ENCODE results near the gene CLTCL1. TPM values are rescaled to one million over a fixed set of nuclear protein-coding genes. Genes with fewer than 3 reads are reported as not detected.

CLTCL1 gene
- total and polyA plus RNA-seq, 9 of the 15 experiments (the other 6 are each of a cell fraction or from before 2014, with no cell fraction given) = 1.1 to 11.7 (median 5.0) TPM

DNA sequence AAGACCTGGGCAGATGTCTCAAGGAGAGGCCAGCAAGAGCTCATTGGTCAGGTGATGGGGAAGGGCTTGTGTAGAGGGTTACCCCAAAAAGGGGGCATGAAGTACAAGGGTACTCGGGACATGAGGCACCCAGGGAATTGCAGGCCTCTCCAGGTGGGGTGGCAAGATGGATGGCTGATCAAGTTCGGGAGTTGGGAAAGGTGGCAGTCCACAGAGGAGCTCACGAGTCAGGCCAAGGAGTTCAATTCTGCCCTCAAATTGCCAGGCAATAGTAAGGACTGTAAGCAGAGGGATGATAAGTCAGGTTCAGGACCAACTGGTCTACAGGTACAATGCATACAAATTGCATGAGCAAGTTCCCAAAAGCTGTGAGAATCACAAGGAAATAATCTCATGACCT lies 70.7 kb downstream of the CLTCL1 start:
- CTCF ChIA-PET (ENCODE audit: low intra/inter-chr PET ratio) = no interaction called here
- no peak for FAIRE-seq

More for the DNA sequence above, 70.7 kb downstream of the CLTCL1 start:
- Histone ChIP-seq H3K4me3 (no peak overlapping the region), H3K9me1 (ENCODE audit: control insufficient read depth, insufficient read depth, low read length) (peaks cover 5% of the 10 kb centered on the region), H3K36me3 (ENCODE audit: control insufficient read depth, insufficient read depth, low read length) (no peaks in the 10 kb centered on the region), H3K9me3 (replicated peaks; ENCODE audit: control insufficient read depth, insufficient read depth, low read depth, low read length) (no peaks in the 10 kb centered on the region), H3K4me1 (replicated peaks in 1 of 2; ENCODE audit: control insufficient read depth in 2 of 2, insufficient read depth in 2 of 2, low read length in 2 of 2) (peaks cover 9 to 13% of the 10 kb centered on the region in 2 experiments), H3K4me2 (ENCODE audit: insufficient read depth, low read length) (no peak overlapping the region), H3K9ac (ENCODE audit: insufficient read depth in 1 of 2, low read depth in 2 of 2, low read length in 2 of 2) (no peak overlapping the region), H3K79me2 (ENCODE audit: control insufficient read depth, insufficient read depth, low read length) (no peaks in the 10 kb centered on the region), H2AFZ (ENCODE audit: low read depth, low read length) (no peak overlapping the region), H4K20me1 (replicated peaks; ENCODE audit: control insufficient read depth, insufficient read depth, low read length) (no peaks in the 10 kb centered on the region), H3K27me3 (ENCODE audit: control insufficient read depth in 2 of 2, insufficient read depth in 2 of 2, low read length in 2 of 2) (peaks cover 2 to 7% of the 10 kb centered on the region in 2 experiments; a peak in 3 of 5 replicates), H3K27ac (ENCODE audit: extremely low read depth, low read depth, low read length) (no peak overlapping the region)
- POLR2A ChIA-PET = interaction anchor here (0.6 to 8.7 kb wide), 8 partner anchors 12 to 471 kb away, joined by 3 to 123 read pairs (median 4); no protein-coding TSS in a partner anchor
- WGBS (ENCODE audit: insufficient coverage, low coverage, missing lambda C conversion rate) = 23% methylated on average over 3 of the region's 3 CpGs
- in situ Hi-C loops (cut with MboI) = no loop called here
- DNase-seq (ENCODE audit: extremely low read depth in 1 of 4, low spot score in 3 of 4) (no peak), ATAC-seq (no peak)
- BruUV-seq (replicated peaks) = no TSS peak
- TF ChIP-seq, protein P1, sequence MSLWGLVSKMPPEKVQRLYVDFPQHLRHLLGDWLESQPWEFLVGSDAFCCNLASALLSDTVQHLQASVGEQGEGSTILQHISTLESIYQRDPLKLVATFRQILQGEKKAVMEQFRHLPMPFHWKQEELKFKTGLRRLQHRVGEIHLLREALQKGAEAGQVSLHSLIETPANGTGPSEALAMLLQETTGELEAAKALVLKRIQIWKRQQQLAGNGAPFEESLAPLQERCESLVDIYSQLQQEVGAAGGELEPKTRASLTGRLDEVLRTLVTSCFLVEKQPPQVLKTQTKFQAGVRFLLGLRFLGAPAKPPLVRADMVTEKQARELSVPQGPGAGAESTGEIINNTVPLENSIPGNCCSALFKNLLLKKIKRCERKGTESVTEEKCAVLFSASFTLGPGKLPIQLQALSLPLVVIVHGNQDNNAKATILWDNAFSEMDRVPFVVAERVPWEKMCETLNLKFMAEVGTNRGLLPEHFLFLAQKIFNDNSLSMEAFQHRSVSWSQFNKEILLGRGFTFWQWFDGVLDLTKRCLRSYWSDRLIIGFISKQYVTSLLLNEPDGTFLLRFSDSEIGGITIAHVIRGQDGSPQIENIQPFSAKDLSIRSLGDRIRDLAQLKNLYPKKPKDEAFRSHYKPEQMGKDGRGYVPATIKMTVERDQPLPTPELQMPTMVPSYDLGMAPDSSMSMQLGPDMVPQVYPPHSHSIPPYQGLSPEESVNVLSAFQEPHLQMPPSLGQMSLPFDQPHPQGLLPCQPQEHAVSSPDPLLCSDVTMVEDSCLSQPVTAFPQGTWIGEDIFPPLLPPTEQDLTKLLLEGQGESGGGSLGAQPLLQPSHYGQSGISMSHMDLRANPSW (CRISPR knock-in tag; IDR thresholded peaks at IDR 0.05) = 0 out of 2 replicates have a peak, but pooled peaks have one; percentile 18
- TF ChIP-seq PRPF4 (IDR thresholded peaks at IDR 0.05; ENCODE audit: insufficient read depth, low read depth, low read length, poor library complexity, severe bottlenecking) (no peak), HMGXB4 (CRISPR knock-in tag; IDR thresholded peaks at IDR 0.05) (0 out of 2 replicates have a peak, but pooled peaks have one; percentile 1), ZNF699 (CRISPR knock-in tag; IDR thresholded peaks at IDR 0.05; ENCODE audit: insufficient replicate concordance) (no peak), ZNF316 (IDR thresholded peaks at IDR 0.05) (no peak), GATAD2B (IDR thresholded peaks at IDR 0.05; ENCODE audit: borderline replicate concordance) (no peak), FOXO4 (CRISPR knock-in tag; IDR thresholded peaks at IDR 0.05) (0 out of 2 replicates have a peak, but pooled peaks have one; percentile 14), SETDB1 (IDR thresholded peaks at IDR 0.05; ENCODE audit: low read length) (peak; percentile 55)
- TF ChIP-seq, protein P2, sequence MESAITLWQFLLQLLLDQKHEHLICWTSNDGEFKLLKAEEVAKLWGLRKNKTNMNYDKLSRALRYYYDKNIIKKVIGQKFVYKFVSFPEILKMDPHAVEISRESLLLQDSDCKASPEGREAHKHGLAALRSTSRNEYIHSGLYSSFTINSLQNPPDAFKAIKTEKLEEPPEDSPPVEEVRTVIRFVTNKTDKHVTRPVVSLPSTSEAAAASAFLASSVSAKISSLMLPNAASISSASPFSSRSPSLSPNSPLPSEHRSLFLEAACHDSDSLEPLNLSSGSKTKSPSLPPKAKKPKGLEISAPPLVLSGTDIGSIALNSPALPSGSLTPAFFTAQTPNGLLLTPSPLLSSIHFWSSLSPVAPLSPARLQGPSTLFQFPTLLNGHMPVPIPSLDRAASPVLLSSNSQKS (CRISPR knock-in tag; IDR thresholded peaks at IDR 0.05) = no peak
- TF ChIP-seq, protein P3, sequence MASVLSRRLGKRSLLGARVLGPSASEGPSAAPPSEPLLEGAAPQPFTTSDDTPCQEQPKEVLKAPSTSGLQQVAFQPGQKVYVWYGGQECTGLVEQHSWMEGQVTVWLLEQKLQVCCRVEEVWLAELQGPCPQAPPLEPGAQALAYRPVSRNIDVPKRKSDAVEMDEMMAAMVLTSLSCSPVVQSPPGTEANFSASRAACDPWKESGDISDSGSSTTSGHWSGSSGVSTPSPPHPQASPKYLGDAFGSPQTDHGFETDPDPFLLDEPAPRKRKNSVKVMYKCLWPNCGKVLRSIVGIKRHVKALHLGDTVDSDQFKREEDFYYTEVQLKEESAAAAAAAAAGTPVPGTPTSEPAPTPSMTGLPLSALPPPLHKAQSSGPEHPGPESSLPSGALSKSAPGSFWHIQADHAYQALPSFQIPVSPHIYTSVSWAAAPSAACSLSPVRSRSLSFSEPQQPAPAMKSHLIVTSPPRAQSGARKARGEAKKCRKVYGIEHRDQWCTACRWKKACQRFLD (CRISPR knock-in tag; IDR thresholded peaks at IDR 0.05) = 0 out of 2 replicates have a peak, but pooled peaks have one; percentile 10
- intact Hi-C loops (cut with micrococcal nuclease) = no loop called here
